NB4 (cell line): ENCODE results near the gene PPP1R3A.
"Not testable (repeated sequence)": the region's sequence is repeated elsewhere in the genome, so short reads cannot be mapped to it uniquely, and the experiment has no call there.

ENCODE experiments used
- DNase-seq: peaks from one replicate; pipeline ENCODE4 v3.0.0; 2010; ENCODE audit warnings: low read depth
- H3K4me3 ChIP-seq: one replicate; pipeline ENCODE4 v1.5.1; 2011; ENCODE audit warnings: mild to moderate bottlenecking, low read depth, low read length, moderate library complexity
- CTCF ChIP-seq: IDR thresholded peaks from one replicate; pipeline ENCODE4 v1.5.1; 2012; ENCODE audit warnings: low read depth, low read length
- MAX ChIP-seq: IDR thresholded peaks from 2 replicates; pipeline ENCODE4 v1.6.1; 2011; ENCODE audit warnings: low read depth, low read length
- MYC ChIP-seq: IDR thresholded peaks from 2 replicates; pipeline ENCODE4 v1.6.1; 2011; ENCODE audit warnings: low read depth, low read length
- POLR2A ChIP-seq: IDR thresholded peaks from 2 replicates; pipeline ENCODE4 v1.6.1; 2011; ENCODE audit warnings: mild to moderate bottlenecking; ENCODE audit not compliant: insufficient read length; ENCODE audit errors: extremely low read depth

PPP1R3A gene

GRCh38 chr7:113936982-113937381 is 18.2 kb upstream of the PPP1R3A start:
- TF ChIP-seq MAX (no peak), CTCF (no peak), MYC (no peak), POLR2A (no peak)
- H3K4me3 ChIP-seq, result no peak overlapping the region
- DNase-seq, result no peak

GRCh38 chr7:113936535-113936934 is 17.7 kb upstream of the PPP1R3A start:
- H3K4me3 ChIP-seq, result no peak overlapping the region
- no peak for DNase-seq
- TF ChIP-seq CTCF (no peak), MYC (no peak), POLR2A (no peak), MAX (no peak)

GRCh38 chr7:113929389-113929788 is 10.6 kb upstream of the PPP1R3A start:
- not testable (repeated sequence) for DNase-seq

GRCh38 chr7:113928112-113928511 is 9.3 kb upstream of the PPP1R3A start:
- no peak for DNase-seq
- no peak overlapping the region for H3K4me3 ChIP-seq
- TF ChIP-seq MAX (no peak), CTCF (no peak), MYC (no peak), POLR2A (no peak)

More at GRCh38 chr7:113929389-113929788, 10.6 kb upstream of the PPP1R3A start:
- H3K4me3 ChIP-seq, result not testable (repeated sequence)

GRCh38 chr7:113922049-113922448 is 3.2 kb upstream of the PPP1R3A start:
- no peak for DNase-seq
- TF ChIP-seq MYC (no peak), POLR2A (no peak), CTCF (no peak), MAX (no peak)
- no peak overlapping the region for H3K4me3 ChIP-seq

- no peak overlapping the region for H3K4me3 ChIP-seq
Observed at GRCh38 chr7:113921363-113921762, 2.6 kb upstream of the PPP1R3A start.

More at GRCh38 chr7:113921363-113921762, 2.6 kb upstream of the PPP1R3A start:
- no peak for TF ChIP-seq MYC
- TF ChIP-seq POLR2A, result no peak
- TF ChIP-seq CTCF, result no peak
- TF ChIP-seq MAX, result no peak
- DNase-seq, result no peak
